ENCODE results near the gene CDX2. TPM values are rescaled to one million over a fixed set of nuclear protein-coding genes. Genes with fewer than 3 reads are reported as not detected.

Gene CDX2
- total RNA-seq, 2 experiments from 2014 or later, result not detected

GRCh38 chr13:27961227-27962085 is 7.7 kb downstream of the CDX2 start:
- H4K20me1 ChIP-seq (ENCODE audit: insufficient read depth, low read length), result no peaks in the 10 kb centered on the region
- H3K9me2 ChIP-seq (ENCODE audit: insufficient read depth, low read length), result no peaks in the 10 kb centered on the region
- H3K27ac ChIP-seq (ENCODE audit: low read depth, low read length, poor library complexity, severe bottlenecking), result no peak overlapping the region
- no peaks in the 10 kb centered on the region for H3K4me1 ChIP-seq (ENCODE audit: insufficient read depth, low read length, poor library complexity, severe bottlenecking)
- no peak overlapping the region for H3K4me2 ChIP-seq (ENCODE audit: low read length)
- ChIA-PET CTCF (ENCODE audit: unreplicated experiment) (no interaction called here), POLR2A (interaction anchor here (0.7 to 0.9 kb wide), 2 partner anchors 14 to 954 kb away, joined by 3 read pairs; no protein-coding TSS in a partner anchor)
- no peaks in the 10 kb centered on the region for H3K36me3 ChIP-seq (ENCODE audit: insufficient read depth, low read length)
- no peak overlapping the region for H2AFZ ChIP-seq (ENCODE audit: low read length)
- no TSS peak for BruUV-seq (replicated peaks)
- no peaks in the 10 kb centered on the region for H3K79me2 ChIP-seq (ENCODE audit: insufficient read depth, low read depth, low read length)
- no peaks in the 10 kb centered on the region for H3K9me3 ChIP-seq (ENCODE audit: low read length)
- TF ChIP-seq EZH2phosphoT487 (IDR thresholded peaks at IDR 0.05; ENCODE audit: borderline replicate concordance, low read depth, low read length) (no peak), CTCF (conservative IDR thresholded peaks at IDR 0.05; ENCODE audit: low read length) (no peak)
- no peak for DNase-seq (ENCODE audit: low spot score)
- intact Hi-C loops (cut with micrococcal nuclease; ENCODE audit: unreplicated experiment), result no loop called here
- H3K4me3 ChIP-seq (ENCODE audit: low read depth, low read length, poor library complexity, severe bottlenecking), result no peak overlapping the region

- CTCF ChIA-PET (ENCODE audit: unreplicated experiment), result no interaction called here
- Histone ChIP-seq H3K4me1 (ENCODE audit: insufficient read depth, low read length, poor library complexity, severe bottlenecking) (no peaks in the 10 kb centered on the region), H3K4me3 (ENCODE audit: low read depth, low read length, poor library complexity, severe bottlenecking) (no peak overlapping the region), H3K9me3 (ENCODE audit: low read length) (no peaks in the 10 kb centered on the region), H3K79me2 (ENCODE audit: insufficient read depth, low read depth, low read length) (no peaks in the 10 kb centered on the region), H4K20me1 (ENCODE audit: insufficient read depth, low read length) (no peaks in the 10 kb centered on the region), H3K27ac (ENCODE audit: low read depth, low read length, poor library complexity, severe bottlenecking) (no peak overlapping the region), H3K4me2 (ENCODE audit: low read length) (no peak overlapping the region), H3K36me3 (ENCODE audit: insufficient read depth, low read length) (no peaks in the 10 kb centered on the region), H2AFZ (ENCODE audit: low read length) (no peak overlapping the region), H3K9me2 (ENCODE audit: insufficient read depth, low read length) (no peaks in the 10 kb centered on the region)
- TF ChIP-seq EZH2phosphoT487 (IDR thresholded peaks at IDR 0.05; ENCODE audit: borderline replicate concordance, low read depth, low read length) (no peak), CTCF (conservative IDR thresholded peaks at IDR 0.05; ENCODE audit: low read length) (peak; percentile 51)
- intact Hi-C loops (cut with micrococcal nuclease; ENCODE audit: unreplicated experiment), result no loop called here
- BruUV-seq (replicated peaks), result no TSS peak
- DNase-seq (ENCODE audit: low spot score), result no peak
- POLR2A ChIA-PET, result interaction anchor here (0.7 kb wide), 1 partner anchor 953 kb away, joined by 3 read pairs; no protein-coding TSS in a partner anchor
Measured at GRCh38 chr13:27960362-27961226, 8.5 kb downstream of the CDX2 start.

Measured in OCI-LY7 (cell line).